ENCODE measurements around the gene POSTN. TPM values are rescaled to one million over a fixed set of nuclear protein-coding genes. Genes with fewer than 3 reads are reported as not detected.

POSTN gene
- polyA plus RNA-seq, 10 donors: 1,892 to 4,275 (median 3,059) TPM

GRCh38 chr13:37534676-37535075 lies 63.9 kb downstream of the POSTN start:
- no peak for DNase-seq

GRCh38 chr13:37534181-37534580 lies 64.4 kb downstream of the POSTN start:
- DNase-seq: peak in 2 of 3 donors; percentile 53 to 82

GRCh38 chr13:37531049-37531448 lies 67.5 kb downstream of the POSTN start:
- DNase-seq: peak in 1 of 3 donors; percentile 79

GRCh38 chr13:37529751-37530385 lies 68.7 kb downstream of the POSTN start:
- peak in 2 of 3 donors; percentile 47 to 76 for DNase-seq

- DNase-seq: peak; percentile 79 to 91 (median 82)
These were observed 71.7 kb downstream of the POSTN start for GRCh38 chr13:37526710-37527473.

GRCh38 chr13:37515226-37515625 lies 83.3 kb downstream of the POSTN start:
- no peak for DNase-seq

Measured in muscle of back (tissue), 11 donors.